HS-27A (cell line): Measurements from ENCODE around the gene PPP1R37.

Experiments used
- DNase-seq: peaks from one replicate; pipeline ENCODE4 v3.0.0-alpha.2; 2012; ENCODE audit warnings: low read depth, missing footprints

The PPP1R37 gene

DNA sequence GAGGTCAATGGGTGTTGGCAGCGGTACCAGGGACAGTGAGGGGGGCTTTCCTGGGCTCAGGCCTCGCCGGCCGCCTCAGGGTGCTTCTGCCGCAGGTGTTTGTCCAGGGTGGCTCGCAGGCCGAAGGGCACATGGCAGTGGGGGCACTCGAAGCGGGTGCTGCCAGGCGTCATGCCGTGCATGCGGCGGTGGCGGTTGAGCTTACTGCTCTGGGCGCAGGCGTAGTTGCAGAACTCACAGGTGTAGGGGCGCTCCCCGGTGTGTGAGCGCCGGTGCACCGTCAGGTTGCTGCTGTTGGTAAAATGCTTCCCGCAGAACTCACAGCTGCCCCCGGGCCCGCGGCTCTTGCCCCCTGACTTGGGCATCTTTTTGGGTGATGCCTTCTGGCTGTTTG is 21.4 kb upstream of the PPP1R37 start:
- DNase-seq, result no peak

DNA sequence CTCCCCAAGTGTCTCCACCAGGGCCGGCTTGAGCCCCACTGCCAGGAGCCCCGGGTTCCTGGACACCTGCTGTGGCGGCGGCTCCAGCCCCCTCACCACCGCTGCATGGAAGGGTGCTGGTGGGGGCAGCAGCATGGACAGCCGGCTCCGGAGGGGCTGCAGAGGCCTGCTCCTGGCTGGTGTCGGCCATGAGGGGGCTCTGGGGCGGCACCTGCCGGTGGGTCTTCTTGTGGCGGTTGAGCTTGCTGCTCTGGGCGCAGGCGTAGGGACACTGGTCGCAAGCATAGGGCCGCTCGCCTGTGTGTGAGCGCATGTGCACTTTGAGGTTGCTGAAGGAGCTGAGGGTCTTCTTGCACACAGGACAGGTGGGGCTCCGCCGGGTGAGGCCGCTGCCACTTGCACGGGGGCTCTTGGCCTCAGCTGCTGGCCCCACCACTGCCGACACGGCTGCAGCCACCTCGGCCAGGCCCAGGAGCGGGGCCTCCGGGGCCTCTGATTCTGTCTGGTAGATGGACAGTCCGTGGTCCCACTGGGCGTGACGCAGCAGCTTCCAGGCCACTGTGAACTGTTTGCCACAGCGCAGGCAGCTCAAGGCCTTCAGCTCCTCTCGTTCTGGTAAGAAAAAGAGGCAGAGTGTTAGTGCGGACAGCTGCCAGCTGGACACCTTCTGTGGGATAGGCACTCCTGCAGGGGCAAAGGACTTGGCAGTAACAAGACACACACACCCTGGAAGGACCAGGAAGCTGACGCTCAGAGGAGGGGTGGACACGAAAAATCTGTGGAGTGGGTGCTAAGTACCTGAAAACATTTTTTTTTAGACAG is 20.8 kb upstream of the PPP1R37 start:
- no peak for DNase-seq

GRCh38 chr19:45074744-45075300 is 18.2 kb upstream of the PPP1R37 start:
- no peak for DNase-seq

- DNase-seq, result no peak
Measured at GRCh38 chr19:45075301-45076028, 17.5 kb upstream of the PPP1R37 start.

- no peak for DNase-seq
Measured at GRCh38 chr19:45076029-45076850, 16.7 kb upstream of the PPP1R37 start, which contains the start of gene ZNF296. Gene ZNF296, minus strand, starts transcription at chr19:45076478. Its CDS starts 105 bp downstream, at chr19:45076373.

- no peak for DNase-seq
Measured at GRCh38 chr19:45076851-45077730, 15.9 kb upstream of the PPP1R37 start.

DNA sequence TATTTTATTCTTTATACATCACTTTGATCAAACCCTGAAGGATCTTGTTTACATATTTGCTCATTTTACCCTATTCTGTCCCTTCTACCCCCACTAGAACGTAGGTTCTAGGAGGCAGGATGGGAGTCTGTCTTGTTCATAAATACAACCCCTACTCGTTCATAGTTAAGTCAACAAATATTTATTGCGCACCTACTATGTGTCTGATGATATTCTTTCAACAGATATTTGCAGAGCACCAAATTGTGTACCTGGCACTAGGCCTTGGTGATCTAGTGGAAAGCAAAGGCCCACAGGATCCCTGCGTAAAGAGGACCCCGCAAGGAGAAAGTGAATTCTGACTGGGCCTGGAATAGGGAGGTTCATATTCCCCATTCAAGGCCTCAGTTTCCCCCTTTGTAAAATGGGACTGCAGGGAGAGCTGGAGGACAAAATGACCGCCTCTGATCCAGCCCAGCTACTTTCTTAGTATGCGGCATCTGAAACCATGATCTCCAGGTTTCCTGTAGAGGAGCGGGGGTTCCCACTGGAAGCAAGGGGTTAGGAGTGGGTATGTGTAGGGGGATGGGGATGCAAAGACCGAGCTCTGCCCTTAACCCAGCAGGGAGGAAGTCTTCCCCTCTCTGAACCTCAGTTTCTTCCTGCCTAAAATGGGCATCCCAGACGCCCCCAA is 14.5 kb upstream of the PPP1R37 start:
- DNase-seq, result no peak

GRCh38 chr19:45079063-45079910 is 13.7 kb upstream of the PPP1R37 start, which contains the start of gene GEMIN7:
Gene GEMIN7, plus strand, starts transcription at chr19:45079260. Its CDS starts 10,855 bp downstream, at chr19:45090115.
- DNase-seq, result no peak

GRCh38 chr19:45079911-45080370 is 13.0 kb upstream of the PPP1R37 start:
- DNase-seq, result no peak

DNA sequence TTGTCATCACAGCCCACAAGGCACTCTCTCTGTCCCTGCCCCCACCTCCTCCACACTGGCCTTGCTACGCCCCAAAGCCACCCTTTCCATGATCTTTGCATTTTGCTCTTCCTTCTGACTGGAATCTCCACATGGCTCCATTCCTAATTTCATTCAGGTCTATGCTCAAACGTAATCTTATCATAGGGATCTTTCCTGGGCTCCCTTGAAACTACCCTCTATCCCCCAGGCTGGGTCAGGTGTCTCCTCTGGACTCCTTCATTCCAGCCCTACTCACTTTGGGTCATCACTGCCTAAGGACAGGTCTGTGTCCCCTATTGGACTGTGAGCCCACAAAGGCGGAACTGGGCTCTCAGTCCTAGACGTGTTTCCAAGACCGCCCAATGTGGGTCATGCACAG is 10.8 kb upstream of the PPP1R37 start:
- no peak for DNase-seq

GRCh38 chr19:45086480-45086879 is 6.5 kb upstream of the PPP1R37 start:
- DNase-seq, result no peak

DNA sequence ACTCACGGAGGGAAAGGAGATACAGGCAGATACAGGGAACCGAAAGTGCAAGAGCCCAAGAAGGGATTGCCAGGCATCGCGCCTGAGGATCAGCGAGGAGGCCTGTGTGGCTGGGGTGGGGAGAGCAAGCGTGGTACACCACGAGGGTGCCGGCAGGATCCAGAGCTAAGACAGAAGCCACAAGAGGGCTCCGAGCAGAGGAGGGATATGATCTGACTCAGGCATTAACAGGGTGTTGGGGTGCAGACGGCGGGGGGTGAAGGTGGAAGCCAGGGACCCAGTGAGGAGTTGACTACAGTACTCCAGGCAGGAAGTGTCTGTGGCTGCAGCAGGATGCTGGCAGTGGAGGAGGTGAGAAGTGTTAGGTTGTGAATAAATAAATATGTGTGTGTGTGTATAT is 5.4 kb upstream of the PPP1R37 start:
- DNase-seq, result no peak

- DNase-seq, result no peak
Measured at GRCh38 chr19:45090034-45090433, 2.9 kb upstream of the PPP1R37 start.

GRCh38 chr19:45090606-45091005 is 2.4 kb upstream of the PPP1R37 start:
- DNase-seq, result no peak

GRCh38 chr19:45091031-45091923 is 1.7 kb upstream of the PPP1R37 start:
- no peak for DNase-seq

DNA sequence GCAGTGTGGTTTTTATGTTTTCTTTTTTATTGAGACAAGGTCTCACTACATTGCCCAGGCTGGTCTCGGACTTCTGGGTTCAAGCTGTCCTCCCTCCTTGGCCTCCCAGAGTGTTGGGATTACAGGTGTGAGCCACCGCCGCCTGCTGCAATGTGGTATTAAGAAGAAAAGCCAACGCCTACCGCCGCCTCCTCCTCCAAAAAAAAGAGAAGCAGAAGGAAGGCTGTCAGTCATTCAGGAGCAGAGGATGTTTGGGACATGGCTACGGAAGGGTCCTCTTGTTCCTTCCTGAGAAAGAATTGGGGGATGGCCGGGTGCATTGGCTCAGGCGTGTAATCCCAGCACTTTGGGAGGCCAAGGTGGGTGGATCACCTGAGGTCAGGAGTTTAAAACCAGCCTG is 1.2 kb downstream of the PPP1R37 start:
- DNase-seq, result no peak

DNA sequence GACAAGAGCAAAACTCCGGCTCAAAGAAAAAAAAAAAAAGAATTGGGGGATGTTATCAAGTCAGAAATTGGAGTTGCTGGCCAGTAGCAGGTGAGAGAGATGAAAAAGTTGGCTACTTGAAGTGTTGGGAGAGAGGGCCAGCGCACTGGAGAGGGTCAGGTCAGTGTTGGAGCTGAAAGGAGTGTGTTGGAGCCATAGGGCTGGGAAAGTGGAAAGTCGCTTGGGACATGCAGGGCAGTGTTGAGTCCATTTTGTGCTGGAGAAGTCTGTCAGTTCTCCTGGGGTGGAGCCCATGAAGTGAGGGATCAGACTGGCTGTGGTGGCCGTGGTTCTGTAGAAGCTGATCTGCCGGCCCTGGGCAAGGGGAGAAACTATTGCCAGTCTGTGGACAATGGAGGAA is 1.7 kb downstream of the PPP1R37 start:
- no peak for DNase-seq
